AG08395 (cell line): ENCODE results near the gene SPTLC1.
"Not testable (repeated sequence)": the region's sequence is repeated elsewhere in the genome, so short reads cannot be mapped to it uniquely, and the experiment has no call there.

Experiments
- DNase-seq: peaks from one replicate; pipeline ENCODE4 v3.0.0; 2012; ENCODE audit warnings: mixed read lengths, low spot score

Gene SPTLC1, protein sequence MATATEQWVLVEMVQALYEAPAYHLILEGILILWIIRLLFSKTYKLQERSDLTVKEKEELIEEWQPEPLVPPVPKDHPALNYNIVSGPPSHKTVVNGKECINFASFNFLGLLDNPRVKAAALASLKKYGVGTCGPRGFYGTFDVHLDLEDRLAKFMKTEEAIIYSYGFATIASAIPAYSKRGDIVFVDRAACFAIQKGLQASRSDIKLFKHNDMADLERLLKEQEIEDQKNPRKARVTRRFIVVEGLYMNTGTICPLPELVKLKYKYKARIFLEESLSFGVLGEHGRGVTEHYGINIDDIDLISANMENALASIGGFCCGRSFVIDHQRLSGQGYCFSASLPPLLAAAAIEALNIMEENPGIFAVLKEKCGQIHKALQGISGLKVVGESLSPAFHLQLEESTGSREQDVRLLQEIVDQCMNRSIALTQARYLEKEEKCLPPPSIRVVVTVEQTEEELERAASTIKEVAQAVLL

DNA sequence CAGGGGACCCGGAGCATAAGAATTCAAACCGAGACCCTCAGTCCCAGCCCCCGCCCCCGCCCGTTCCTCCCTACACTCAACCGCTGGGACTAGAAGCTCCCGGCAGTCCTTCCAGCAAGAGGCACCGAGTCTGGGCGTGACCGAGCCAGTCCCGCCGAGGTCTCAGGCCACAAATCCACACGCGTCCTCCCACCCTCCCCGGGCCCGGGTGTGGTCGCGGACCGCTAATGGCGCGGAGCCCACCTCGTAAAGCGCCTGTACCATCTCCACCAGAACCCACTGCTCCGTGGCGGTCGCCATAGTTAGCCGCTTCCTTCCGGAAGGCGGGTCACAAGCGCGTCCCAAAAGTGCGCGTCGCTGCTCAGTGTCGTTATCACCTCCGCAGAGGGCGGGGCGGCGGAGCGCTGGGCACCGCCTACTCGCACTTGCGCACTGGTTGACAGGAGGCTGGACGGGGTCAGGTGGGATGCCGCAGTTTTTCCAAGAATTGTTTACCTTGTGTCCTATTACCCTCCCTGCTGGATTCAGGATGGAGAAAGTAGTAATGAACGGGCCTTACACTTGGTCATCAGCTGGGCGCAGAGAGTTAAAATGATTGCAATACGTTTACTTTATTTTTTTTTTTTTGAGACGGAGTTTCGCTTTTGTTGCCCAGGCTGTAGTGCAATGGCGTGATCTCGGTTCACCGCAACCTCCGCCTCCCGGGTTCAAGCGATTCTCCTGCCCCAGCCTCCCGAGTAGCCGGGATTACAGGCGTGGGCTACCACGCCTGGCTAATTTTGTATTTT lies at the start of gene SPTLC1:
SPTLC1 (minus strand) TSS at position 343 of the 788 bp plus-strand sequence; CDS start at position 300, 43 bp downstream.
- DNase-seq: peak; percentile 98

DNA sequence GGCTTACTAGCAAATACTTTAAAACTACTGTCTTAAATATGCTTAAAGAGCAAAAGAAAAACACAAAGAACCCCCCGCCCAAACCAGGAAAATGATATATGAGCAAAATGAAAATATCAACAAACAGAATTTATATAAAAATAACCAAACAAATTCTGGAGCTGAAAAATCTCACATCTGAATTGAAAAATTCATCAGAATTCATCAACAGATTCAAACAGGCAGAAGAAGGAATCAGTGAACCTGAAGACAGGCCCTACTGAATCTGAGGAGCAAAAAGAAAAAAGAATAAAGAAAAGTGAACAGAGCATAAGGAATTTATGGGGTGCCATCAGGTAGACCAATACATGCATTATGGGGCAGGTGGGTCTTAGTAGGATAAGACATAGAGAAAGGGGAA lies 49.8 kb upstream of the SPTLC1 start:
- no peak for DNase-seq

DNA sequence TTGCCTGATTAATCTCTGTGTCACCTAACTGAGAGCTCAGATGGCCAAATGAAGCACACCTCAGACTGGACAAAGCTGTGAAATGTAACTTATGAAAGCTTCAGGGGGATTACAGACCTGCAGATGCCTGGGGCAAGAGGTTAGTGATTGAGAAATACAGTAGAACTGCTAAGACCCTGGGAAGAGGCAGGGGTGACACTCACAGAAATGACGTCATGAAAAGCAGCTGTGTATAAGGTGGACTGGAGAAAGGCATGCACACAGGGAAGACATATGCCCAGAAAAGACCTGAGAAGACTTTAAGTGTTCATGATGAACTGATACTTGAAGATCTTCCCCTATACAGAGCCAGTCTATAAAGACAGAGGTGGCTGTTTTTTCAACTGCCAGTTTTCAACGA lies 49.3 kb upstream of the SPTLC1 start:
- no peak for DNase-seq

DNA sequence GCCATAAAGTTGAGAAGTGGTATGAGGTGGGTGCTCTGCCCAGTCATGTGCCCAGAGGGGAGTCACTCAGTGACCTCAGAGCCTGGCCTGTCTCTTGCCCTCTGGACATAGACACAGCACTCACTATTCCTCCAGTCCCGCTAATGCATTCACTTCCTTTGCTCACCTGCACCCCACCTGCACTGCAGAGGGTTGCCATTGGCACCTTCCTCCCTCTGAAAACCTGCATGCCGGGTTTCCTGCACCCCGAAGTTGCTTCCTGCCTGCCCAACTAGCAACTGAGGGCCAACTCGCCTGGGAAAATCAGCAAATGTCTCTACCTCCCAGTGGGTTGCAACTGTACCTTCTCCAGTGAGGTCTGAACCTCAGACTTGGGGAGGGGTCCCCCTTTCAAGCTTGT lies 48.1 kb upstream of the SPTLC1 start:
- no peak for DNase-seq

DNA sequence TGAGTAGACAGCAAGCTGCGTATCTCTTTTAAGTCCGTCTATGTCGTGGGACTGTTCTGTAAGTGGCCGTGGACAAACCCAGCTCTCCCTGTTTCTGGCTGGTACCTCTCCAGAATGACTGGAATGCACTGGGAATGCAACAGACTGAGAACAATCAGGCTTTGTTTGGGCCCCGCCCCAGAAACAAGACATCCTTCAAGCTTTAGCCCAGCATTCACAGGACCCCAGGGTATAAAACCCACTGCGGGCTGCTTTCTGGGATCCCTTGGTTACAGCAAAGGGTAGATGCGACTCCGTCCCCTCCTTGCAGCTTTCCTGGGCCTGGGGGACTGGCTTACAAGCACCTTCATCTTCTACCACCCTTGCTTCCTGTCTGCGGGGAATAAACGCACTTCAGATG lies 45.6 kb upstream of the SPTLC1 start:
- no peak for DNase-seq

DNA sequence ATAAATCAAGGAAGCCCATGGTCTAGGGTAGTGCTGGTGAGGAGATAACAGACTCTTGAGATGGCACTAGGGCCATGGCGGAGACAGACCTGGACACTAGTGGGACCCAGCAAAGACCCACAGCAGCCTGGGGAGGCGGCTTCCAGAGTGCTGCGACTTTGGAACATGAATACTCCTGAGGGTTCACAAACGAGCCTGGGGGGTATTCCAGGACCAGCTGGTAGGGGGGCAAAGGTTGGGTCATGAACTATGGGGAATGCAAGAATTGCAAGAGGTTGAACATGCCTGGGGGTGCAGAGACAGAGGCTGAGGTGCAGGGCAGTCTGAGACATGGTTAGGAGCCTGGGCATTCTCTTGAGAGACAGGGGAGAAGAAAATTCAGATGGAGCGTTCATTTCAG lies 43.8 kb upstream of the SPTLC1 start:
- DNase-seq: no peak

DNA sequence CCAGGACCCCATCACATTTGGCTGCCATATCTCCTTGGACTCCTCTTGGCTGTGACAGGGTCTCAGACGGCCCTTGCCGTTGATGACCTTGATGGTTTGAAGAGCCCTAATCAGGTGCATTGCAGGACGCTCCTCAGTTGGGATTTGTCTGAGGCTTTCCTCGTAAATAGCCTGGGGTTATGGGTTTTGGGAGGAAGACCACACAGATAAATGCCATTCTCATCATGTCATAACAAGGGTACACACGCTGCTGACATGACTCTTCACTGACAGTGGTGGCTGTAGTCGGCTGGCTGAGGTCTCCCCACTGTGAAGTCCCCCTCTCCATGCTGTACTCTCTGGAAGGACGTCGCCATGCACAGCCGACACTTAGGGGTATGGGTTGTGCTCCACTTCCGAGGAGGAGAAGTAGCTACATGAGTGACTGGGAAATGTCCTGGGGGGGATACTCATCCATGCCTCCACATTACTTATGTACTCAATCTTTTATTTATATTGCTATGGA lies 42.9 kb upstream of the SPTLC1 start:
- no peak for DNase-seq

DNA sequence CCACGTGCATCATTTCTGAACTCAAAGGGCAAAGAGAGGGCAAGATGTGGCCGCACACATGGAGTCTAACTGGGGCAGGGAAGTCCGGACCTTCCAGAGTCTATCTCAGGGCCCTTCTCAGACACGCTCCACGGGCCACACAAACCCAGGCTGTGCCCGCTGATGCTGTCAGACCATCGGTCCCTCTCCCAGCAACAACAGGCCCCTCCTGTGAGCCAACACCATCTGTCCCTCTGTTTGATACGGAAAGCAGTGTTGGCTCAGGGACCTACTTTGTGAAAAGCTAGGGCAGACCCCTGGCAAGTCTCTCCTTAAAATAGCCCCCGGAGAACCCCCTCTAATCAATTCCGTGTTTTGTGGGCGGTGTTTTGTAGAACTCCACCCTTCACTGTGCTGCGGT lies 40.5 kb upstream of the SPTLC1 start:
- not testable (repeated sequence) for DNase-seq

DNA sequence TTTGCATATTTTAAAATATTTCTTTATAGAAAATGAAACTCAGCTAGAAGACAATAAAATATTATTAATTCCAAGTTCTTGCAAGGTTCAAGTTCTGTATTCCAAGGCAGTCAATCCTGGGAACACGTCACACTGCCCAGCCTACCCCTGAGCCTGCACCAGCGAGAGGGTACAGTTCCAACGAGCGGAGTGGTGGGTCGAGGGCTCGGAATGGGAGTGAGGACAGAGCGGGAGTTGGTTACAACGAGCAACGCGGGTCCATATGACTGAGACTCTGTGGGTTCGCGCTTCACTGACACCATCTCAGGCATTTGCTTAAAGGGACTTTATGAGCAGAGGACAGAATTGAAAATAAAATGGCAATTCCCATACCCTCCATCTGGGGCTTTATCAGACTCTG lies 40.0 kb upstream of the SPTLC1 start:
- no peak for DNase-seq

DNA sequence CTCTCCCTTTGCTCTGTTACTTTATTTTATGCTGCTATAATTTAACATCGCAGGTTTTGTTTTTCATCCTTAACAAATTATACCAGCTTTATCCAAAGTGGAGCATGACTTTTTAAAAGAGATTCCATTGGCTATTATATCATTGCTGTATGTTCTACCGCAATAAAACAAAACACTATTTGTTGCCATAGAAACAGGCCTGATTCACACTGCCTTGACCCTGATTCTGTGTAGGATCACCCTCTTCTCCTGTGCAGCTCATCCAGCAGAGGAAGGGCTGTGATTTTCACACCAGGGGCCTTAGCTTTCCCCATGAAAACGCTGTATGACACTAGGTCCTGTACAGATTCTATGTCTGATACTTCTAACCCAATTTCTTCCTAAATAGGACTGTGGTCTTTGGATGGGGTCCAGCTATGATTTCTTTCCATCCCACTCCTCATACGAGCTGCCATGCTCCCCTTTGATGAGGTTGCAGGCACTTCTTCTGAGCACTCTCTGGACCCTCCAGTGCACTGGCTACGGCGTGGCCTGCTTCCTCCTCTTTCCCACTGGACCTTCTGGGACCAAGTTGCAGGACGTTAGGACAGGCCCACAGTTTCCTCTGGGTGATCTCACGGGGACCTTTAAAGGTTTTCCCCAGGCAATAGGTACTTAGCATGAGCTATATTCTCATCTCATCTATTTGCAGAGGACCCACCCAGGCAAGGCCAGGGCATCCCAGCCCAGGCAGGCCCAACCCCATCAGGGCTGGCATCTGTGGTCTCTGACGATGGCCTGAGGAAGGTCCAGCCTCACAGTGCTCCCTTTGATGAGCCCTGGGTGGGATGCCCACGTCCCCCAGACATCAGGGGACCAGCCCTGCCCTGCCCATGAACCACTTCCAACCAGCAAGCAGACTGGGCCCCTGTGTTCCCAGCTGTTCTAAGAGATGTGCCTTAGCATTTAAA lies 38.5 kb upstream of the SPTLC1 start:
- peak; percentile 78 for DNase-seq

DNA sequence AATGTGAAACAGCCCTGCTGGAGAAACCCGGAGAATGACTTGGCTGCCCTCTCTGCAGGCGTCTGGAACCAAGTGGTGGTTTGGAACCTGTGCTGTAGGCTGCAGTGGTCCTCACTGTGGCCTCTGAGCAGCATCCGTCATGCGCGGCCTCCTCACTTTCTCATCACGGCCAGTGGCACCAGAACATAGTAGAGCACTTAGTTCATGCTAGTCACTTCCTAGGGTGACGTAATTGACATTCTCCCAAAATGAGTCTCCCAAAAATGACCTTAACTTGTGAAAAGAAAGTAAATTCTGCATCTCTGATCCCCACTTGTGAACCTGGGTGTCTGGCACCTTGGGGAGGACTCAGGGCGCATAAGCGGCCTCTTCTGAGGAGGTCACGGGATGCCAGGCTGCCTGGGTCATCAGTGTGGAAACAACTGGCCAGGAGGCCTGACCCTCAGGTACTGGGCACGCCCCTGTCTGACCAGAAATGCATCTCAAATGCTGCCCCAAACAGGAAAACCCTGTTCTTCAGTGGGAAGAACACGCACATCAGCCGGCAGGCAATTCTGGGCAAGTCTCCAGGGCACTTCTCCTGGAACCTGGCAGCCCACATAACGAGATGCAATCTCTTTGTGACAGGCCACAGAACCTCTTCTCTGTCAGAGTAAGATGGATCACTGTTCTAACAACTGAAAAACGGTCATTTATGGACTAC lies 36.6 kb upstream of the SPTLC1 start:
- DNase-seq: peak; percentile 69

DNA sequence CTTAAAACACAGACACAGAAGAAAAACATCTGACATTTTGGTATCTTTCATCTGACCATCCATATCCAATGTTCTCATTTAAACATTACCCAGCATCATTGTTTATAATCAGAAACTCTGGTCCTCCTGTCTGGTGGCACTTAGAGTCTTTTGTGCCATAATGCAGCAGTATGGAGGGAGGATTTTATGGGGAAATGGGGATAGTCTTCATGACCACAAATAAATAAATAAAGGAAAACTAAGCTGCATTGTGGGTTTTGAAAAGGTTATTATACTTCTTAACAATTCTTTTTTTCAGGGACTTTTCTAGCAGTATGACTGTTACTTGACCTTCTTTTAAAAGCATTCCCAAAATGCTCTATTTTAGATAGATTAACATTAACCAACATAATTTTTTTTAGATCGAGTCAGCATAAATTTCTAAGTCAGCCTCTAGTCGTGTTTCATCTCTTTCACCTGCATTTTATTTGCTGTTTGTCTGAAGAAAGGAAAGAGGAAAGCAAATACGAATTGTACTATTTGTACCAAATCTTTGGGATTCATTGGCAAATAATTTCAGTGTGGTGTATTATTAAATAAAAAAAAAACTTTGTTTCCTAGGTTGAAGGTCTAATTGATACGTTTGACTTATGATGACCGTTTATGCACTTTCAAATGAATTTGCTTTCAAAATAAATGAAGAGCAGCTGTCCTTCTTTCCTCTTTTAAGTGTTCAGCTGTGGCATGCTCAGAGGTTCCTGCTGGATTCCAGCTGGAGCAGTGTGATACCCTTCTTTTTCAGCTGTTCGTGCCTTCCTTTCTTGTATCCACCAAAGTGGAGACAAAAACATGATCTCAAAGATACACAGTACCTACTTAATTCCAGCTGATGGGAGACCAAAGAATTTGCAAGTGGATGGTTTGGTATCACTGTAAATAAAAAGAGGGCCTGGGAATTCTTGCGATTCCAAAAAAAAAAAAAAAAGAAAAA lies 35.6 kb upstream of the SPTLC1 start:
- DNase-seq: not testable (repeated sequence)

DNA sequence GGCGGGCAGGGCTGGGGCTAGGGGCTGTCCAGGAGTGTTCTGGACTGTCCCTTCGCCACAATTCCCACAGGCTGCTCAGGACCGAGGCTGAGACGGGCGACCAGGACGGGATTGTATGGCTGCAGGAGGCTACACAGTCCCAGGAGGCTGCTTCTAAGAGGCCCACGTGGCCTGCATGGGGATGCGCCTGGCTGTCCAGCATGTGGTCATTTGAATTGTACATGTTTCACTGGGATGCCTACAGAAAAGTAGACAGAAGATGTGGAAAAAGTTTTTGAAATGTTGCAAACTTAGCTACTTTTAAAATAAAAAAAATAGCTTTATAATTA lies 32.6 kb upstream of the SPTLC1 start:
- DNase-seq: no peak

DNA sequence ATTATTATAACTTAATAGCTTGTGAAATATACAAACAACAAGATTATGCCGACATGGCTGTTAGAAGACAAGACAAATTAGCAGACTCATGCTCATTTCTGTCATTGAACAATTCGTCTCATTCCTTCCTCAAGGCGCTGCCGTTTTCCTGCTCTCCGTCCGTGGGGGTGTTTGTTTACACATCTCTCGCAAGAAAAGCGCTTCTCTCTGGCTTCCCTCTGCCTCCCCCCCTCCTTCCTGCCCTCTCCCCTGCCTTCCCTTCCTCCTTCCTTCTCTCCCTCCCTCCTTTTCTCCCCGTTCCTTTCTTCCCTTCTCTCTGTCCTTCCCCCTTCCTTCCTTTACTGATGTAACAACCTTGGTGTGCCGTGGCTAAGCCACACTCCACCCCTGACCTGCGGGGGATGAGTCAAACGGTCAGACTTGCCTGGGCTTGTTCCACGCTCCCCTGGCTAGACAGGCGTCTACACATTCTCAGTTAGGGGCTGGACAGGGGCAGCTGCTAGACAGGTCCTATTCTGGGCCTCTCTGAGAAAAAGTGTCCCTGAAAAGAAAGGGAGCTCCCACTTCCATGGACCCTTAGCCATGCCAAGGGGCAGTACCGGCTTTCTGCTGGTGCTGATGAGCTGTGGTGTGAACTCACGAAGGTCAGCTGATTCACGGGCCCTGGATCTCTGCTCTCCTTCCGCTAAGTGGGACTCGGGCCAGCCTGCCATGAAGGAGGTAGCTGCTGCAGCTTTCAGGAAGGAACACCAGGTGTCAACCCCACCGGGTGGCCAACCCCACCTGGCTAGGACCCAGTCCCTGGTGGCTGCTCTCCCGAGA lies 32.0 kb upstream of the SPTLC1 start:
- DNase-seq: peak; percentile 75

DNA sequence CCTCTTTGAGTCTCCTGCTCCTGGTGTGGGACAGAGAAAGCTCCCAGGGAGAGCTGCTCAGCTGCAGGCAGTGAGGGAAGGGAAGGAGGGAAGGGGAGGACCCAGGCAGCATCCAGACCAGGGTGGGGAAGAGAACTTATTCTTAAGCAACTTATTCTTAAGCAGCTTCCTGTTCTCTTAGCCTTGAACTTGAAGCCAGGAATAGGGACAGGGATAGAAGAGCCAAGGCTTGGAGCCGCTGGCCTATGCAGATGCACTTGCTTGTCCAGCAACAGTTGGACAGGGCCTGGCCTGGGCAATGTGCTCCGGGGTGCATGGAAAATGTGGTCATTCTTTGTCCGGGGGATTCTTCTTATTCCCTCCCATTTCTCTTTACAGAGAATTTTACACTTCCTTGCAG lies 31.4 kb upstream of the SPTLC1 start:
- DNase-seq: no peak

DNA sequence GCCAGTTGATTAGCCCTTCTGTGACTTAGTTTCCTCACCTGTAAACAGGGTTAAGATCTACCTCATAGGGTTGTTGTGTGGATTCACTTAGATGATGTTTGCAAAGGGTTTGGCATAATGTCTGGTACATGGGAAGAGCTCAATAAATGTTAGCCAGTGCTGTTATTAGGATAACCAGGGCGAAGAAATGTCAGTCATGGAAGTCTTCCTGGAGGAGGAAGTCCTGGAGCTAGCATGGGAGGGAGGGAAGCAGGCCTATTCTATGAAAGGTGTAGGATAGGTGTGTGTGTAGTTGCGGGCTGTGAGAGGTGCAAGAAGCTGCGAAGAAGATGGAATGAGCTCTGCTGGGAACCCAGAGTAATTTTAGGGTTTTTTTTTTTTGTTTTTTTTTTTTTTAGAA lies 30.6 kb upstream of the SPTLC1 start:
- not testable (repeated sequence) for DNase-seq

DNA sequence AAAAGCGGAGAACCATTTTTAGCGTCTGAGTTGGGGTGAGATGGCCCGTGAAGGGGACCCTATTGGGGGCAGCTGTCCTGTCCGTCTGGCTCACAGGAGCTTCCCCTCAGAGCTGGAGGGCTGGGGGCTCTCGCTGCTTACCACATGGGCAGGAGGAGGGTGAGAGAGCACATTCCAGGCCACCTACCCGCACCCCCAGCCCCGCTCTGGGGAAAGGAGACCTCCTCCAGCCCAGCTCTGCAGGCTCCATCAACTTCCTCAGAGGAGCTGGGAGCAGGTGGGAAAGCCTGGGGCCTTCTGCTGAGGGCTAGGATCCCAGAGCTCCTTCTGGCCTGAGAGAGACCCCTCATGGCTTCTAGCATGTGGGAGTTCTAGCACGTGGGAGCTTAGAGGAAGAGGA lies 27.1 kb upstream of the SPTLC1 start:
- DNase-seq: no peak

DNA sequence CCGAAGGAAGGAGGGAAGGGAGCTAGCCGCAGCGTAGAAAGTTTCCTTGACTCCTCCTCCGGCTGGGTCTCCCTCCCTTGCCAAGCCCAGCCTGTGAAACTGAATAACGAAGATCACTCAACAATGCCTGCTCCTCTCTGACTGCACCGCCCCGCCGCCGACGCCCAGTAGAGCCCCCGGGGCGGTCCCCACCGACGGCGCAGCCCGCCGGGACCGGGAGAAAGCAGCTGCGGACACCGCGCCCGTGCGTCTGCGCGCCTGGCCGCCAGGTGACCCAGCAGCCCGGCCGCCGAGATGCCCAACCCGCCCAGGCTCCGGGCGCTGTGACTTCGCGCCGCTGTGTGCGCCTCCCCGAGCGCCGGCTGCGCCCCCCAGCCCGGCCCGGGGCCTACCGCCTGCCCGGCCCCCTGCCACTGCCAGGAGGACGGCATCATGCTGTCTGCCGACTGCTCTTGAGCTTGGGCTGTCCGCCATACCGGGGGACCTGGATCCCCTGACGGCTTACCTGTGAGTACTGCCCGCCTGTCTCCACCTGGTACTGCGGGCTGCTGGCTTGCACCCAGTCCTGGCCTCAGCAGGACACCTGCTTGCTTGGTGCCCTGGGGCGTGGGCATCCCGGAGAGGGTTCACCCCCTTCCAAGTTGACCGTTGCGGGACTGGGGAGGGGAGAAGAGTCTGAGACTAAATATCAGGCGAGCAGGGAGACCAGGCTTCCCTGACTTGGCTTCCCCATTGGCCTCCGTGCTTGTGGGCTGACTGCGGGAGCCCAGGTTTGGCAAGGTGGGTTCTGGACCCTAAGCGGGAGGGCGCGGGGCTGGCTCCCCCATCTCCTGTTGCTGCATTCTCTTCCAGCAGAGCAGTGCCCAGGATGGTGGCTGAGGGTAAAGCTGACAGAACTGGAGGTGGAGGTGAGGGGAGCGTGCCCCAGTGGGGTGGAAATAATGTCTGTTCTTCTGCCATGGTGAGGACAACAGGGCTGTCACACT lies 26.2 kb upstream of the SPTLC1 start:
- DNase-seq: peak; percentile 26
